Measurements from ENCODE around the gene FAM171A2. TPM values are rescaled to one million over a fixed set of nuclear protein-coding genes. Genes with fewer than 3 reads are reported as not detected.

The FAM171A2 gene
- total and polyA plus RNA-seq, 4 donors, result 0.08 to 1.1 (median 0.18) TPM; not detected in 1

DNA sequence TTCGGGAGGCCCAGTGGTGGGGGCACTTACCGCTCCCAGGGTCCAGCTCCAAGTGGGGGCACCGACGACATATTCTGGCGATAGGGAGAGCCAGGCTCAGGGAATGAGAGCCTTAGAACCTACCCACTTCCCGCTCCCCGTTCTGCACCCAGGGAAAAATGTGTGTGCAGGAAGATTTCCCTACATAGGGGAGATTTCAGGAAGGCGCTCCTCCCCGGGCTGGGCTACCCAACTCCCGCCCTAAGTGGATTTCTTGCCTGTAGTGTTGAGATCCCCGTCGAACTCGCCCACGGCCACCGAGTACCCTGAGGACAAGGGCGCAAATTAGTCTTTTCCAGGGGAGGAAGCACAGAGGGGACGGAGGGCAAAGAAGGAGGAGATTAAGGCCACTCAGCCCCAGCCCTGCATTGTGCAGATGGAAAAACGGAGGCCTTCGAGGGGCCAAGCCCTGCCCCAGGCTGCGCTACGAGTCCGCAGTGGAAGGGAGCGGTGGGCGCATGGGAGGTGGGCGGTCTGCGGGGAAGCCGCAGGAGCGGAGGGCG is 20.7 kb upstream of the FAM171A2 start:
- Histone ChIP-seq H3K9me3 (ENCODE audit: control insufficient read depth in 4 of 4, low read length in 3 of 4) (no peaks in the 10 kb centered on the region), H3K4me1 (ENCODE audit: control insufficient read depth in 4 of 4, insufficient read depth in 4 of 4, low read length in 3 of 4) (peaks cover 5 to 11% (median 7%) of the 10 kb centered on the region in 4 donors), H3K27ac (ENCODE audit: low read depth in 1 of 2, low read length in 2 of 2) (no peak overlapping the region), H3K9ac (ENCODE audit: low read depth in 1 of 2, low read length in 2 of 2) (no peak overlapping the region), H3K36me3 (ENCODE audit: control insufficient read depth in 4 of 4, insufficient read depth in 3 of 4, low read depth in 1 of 4, low read length in 3 of 4) (no peaks in the 10 kb centered on the region), H3K4me3 (ENCODE audit: low read depth in 1 of 3, low read length in 3 of 3) (no peak overlapping the region), H3K27me3 (ENCODE audit: control insufficient read depth in 4 of 4, insufficient read depth in 4 of 4, low read length in 3 of 4) (no peaks in the 10 kb centered on the region)
- 21% methylated on average over 29 of the region's 29 CpGs for WGBS
- TF ChIP-seq FOXA2 (IDR thresholded peaks at IDR 0.05) (no peak), TAF1 (conservative IDR thresholded peaks at IDR 0.05) (no peak), HNF4A (conservative IDR thresholded peaks at IDR 0.05) (no peak), GABPA (IDR thresholded peaks at IDR 0.05 in 1 of 2, conservative IDR thresholded peaks at IDR 0.05 in 1 of 2) (no peak), EGR1 (IDR thresholded peaks at IDR 0.05; ENCODE audit: low read depth in 2 of 2) (no peak), HNF4G (IDR thresholded peaks at IDR 0.05) (no peak), FOXA1 (IDR thresholded peaks at IDR 0.05) (no peak), YY1 (IDR thresholded peaks at IDR 0.05) (no peak), RXRA (IDR thresholded peaks at IDR 0.05) (no peak), RAD21 (IDR thresholded peaks at IDR 0.05) (no peak), SP1 (IDR thresholded peaks at IDR 0.05) (no peak), NR2F2 (IDR thresholded peaks at IDR 0.05) (no peak)
- TF ChIP-seq, protein P1, sequence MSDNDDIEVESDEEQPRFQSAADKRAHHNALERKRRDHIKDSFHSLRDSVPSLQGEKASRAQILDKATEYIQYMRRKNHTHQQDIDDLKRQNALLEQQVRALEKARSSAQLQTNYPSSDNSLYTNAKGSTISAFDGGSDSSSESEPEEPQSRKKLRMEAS (IDR thresholded peaks at IDR 0.05), result no peak
- TF ChIP-seq, protein P2, sequence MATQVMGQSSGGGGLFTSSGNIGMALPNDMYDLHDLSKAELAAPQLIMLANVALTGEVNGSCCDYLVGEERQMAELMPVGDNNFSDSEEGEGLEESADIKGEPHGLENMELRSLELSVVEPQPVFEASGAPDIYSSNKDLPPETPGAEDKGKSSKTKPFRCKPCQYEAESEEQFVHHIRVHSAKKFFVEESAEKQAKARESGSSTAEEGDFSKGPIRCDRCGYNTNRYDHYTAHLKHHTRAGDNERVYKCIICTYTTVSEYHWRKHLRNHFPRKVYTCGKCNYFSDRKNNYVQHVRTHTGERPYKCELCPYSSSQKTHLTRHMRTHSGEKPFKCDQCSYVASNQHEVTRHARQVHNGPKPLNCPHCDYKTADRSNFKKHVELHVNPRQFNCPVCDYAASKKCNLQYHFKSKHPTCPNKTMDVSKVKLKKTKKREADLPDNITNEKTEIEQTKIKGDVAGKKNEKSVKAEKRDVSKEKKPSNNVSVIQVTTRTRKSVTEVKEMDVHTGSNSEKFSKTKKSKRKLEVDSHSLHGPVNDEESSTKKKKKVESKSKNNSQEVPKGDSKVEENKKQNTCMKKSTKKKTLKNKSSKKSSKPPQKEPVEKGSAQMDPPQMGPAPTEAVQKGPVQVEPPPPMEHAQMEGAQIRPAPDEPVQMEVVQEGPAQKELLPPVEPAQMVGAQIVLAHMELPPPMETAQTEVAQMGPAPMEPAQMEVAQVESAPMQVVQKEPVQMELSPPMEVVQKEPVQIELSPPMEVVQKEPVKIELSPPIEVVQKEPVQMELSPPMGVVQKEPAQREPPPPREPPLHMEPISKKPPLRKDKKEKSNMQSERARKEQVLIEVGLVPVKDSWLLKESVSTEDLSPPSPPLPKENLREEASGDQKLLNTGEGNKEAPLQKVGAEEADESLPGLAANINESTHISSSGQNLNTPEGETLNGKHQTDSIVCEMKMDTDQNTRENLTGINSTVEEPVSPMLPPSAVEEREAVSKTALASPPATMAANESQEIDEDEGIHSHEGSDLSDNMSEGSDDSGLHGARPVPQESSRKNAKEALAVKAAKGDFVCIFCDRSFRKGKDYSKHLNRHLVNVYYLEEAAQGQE (IDR thresholded peaks at IDR 0.05), result no peak
- TF ChIP-seq, protein P3, sequence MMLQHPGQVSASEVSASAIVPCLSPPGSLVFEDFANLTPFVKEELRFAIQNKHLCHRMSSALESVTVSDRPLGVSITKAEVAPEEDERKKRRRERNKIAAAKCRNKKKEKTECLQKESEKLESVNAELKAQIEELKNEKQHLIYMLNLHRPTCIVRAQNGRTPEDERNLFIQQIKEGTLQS (IDR thresholded peaks at IDR 0.05), result no peak
- TF ChIP-seq, protein P4, sequence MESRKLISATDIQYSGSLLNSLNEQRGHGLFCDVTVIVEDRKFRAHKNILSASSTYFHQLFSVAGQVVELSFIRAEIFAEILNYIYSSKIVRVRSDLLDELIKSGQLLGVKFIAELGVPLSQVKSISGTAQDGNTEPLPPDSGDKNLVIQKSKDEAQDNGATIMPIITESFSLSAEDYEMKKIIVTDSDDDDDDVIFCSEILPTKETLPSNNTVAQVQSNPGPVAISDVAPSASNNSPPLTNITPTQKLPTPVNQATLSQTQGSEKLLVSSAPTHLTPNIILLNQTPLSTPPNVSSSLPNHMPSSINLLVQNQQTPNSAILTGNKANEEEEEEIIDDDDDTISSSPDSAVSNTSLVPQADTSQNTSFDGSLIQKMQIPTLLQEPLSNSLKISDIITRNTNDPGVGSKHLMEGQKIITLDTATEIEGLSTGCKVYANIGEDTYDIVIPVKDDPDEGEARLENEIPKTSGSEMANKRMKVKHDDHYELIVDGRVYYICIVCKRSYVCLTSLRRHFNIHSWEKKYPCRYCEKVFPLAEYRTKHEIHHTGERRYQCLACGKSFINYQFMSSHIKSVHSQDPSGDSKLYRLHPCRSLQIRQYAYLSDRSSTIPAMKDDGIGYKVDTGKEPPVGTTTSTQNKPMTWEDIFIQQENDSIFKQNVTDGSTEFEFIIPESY (IDR thresholded peaks at IDR 0.05), result no peak
- DNase-seq (ENCODE audit: low spot score), result no peak

DNA sequence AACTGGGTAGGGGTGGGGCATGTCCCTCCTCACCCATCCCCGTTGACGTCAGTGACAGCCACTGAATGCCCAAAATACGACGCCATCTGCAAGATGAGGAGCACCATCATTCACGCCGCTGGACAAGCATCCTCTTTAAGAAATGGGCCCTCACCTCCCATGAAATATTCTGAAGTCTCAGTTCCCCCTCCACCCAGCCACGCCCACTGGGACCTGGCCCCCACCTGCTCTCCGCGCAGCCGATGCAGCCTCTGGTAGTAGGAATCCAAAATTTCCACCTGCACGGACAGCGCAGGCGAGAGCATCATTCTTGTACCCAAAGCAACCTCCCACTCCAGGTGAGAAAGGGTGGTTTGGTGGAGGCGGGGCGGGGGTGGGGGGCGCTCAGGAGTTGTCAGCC is 20.2 kb upstream of the FAM171A2 start:
- no peak for DNase-seq (ENCODE audit: low spot score)
- Histone ChIP-seq H3K4me3 (ENCODE audit: low read depth in 1 of 3, low read length in 3 of 3) (no peak overlapping the region), H3K9me3 (ENCODE audit: control insufficient read depth in 4 of 4, low read length in 3 of 4) (no peaks in the 10 kb centered on the region), H3K27ac (ENCODE audit: low read depth in 1 of 2, low read length in 2 of 2) (no peak overlapping the region), H3K4me1 (ENCODE audit: control insufficient read depth in 4 of 4, insufficient read depth in 4 of 4, low read length in 3 of 4) (peaks cover 5 to 11% (median 7%) of the 10 kb centered on the region in 4 donors), H3K27me3 (ENCODE audit: control insufficient read depth in 4 of 4, insufficient read depth in 4 of 4, low read length in 3 of 4) (no peaks in the 10 kb centered on the region), H3K9ac (ENCODE audit: low read depth in 1 of 2, low read length in 2 of 2) (no peak overlapping the region), H3K36me3 (ENCODE audit: control insufficient read depth in 4 of 4, insufficient read depth in 3 of 4, low read depth in 1 of 4, low read length in 3 of 4) (no peaks in the 10 kb centered on the region)
- 53% methylated on average over 16 of the region's 16 CpGs for WGBS
- TF ChIP-seq JUND (IDR thresholded peaks at IDR 0.05) (no peak), EGR1 (IDR thresholded peaks at IDR 0.05; ENCODE audit: low read depth in 2 of 2) (no peak), RAD21 (IDR thresholded peaks at IDR 0.05) (no peak), FOXA1 (IDR thresholded peaks at IDR 0.05) (no peak)
- TF ChIP-seq, protein P1 (IDR thresholded peaks at IDR 0.05), result no peak
- TF ChIP-seq, protein P3 (IDR thresholded peaks at IDR 0.05), result no peak
- TF ChIP-seq, protein P4 (IDR thresholded peaks at IDR 0.05), result no peak
